PC-9 (cell line): ENCODE results near the gene PCBP1.
"Not testable (repeated sequence)": the region's sequence is repeated elsewhere in the genome, so short reads cannot be mapped to it uniquely, and the experiment has no call there.

ENCODE experiments used
- EZH2 ChIP-seq: fragments of 200-600 bp; sonication (generic); IDR thresholded peaks from 2 replicates; pipeline ENCODE4 v1.8.0; 2017; ENCODE audit warnings: antibody characterized with exemption, low read depth
- TF ChIP-seq, protein P1 (sequence below): fragments of 200-600 bp; sonication (generic); conservative IDR thresholded peaks from 2 replicates; pipeline ENCODE4 v1.6.1; 2017; ENCODE audit warnings: mixed run types, antibody characterized with exemption, mild to moderate bottlenecking, moderate library complexity

GRCh38 chr2:70055259-70055658 lies 32.0 kb upstream of the PCBP1 start:
- TF ChIP-seq, protein P1, sequence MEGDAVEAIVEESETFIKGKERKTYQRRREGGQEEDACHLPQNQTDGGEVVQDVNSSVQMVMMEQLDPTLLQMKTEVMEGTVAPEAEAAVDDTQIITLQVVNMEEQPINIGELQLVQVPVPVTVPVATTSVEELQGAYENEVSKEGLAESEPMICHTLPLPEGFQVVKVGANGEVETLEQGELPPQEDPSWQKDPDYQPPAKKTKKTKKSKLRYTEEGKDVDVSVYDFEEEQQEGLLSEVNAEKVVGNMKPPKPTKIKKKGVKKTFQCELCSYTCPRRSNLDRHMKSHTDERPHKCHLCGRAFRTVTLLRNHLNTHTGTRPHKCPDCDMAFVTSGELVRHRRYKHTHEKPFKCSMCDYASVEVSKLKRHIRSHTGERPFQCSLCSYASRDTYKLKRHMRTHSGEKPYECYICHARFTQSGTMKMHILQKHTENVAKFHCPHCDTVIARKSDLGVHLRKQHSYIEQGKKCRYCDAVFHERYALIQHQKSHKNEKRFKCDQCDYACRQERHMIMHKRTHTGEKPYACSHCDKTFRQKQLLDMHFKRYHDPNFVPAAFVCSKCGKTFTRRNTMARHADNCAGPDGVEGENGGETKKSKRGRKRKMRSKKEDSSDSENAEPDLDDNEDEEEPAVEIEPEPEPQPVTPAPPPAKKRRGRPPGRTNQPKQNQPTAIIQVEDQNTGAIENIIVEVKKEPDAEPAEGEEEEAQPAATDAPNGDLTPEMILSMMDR: not testable (repeated sequence)
- TF ChIP-seq EZH2: not testable (repeated sequence)
